Measurements from ENCODE around the gene SIPA1L3. TPM values are rescaled to one million over a fixed set of nuclear protein-coding genes. Genes with fewer than 3 reads are reported as not detected.
A peak's percentile ranks its signal among the peaks of the same experiment; 100 is the strongest.

Gene SIPA1L3
- total RNA-seq, 4 donors from 2014 or later, result 4.1 to 18.7 (median 6.1) TPM

- Histone ChIP-seq H3K27me3 (no peaks in the 10 kb centered on the region), H3K36me3 (peaks cover 0 to 11% of the 10 kb centered on the region in 2 donors), H3K27ac (no peak overlapping the region), H3K9me3 (no peaks in the 10 kb centered on the region), H3K4me1 (peaks cover 0 to under 1% of the 10 kb centered on the region in 2 donors), H3K4me3 (no peak overlapping the region)
- peak; percentile 39 to 81 for ATAC-seq
- intact Hi-C loops (cut with DNase I; ENCODE audit: low total_unique reads), result no loop called here
- in situ Hi-C loops (cut with MboI; ENCODE audit: low sequenced_read_pairs in 4 of 4), result loop anchor here in 2 of 4 donors (10.0 kb wide), 2 partner anchors 191 to 201 kb away; partner anchors contain the start of genes SIPA1L3 (in 1 of the 2) and WDR87 (in 1 of the 2)
- TF ChIP-seq POLR2A (IDR thresholded peaks at IDR 0.05), result no peak
- TF ChIP-seq CTCF (IDR thresholded peaks at IDR 0.05 in 4 of 5, conservative IDR thresholded peaks at IDR 0.05 in 1 of 5), result peak; percentile 38 to 68 (median 61)
- peak; percentile 21 to 43 for DNase-seq
Measured at GRCh38 chr19:38095411-38096308, 188.7 kb downstream of the SIPA1L3 start.

GRCh38 chr19:38099966-38100365 lies 193.0 kb downstream of the SIPA1L3 start:
- Histone ChIP-seq H3K36me3 (peaks cover 0 to 22% of the 10 kb centered on the region in 2 donors), H3K27ac (no peak overlapping the region), H3K9me3 (no peaks in the 10 kb centered on the region), H3K4me1 (no peaks in the 10 kb centered on the region), H3K4me3 (no peak overlapping the region), H3K27me3 (no peaks in the 10 kb centered on the region)
- no peak for TF ChIP-seq CTCF (IDR thresholded peaks at IDR 0.05 in 4 of 5, conservative IDR thresholded peaks at IDR 0.05 in 1 of 5)
- no peak for TF ChIP-seq POLR2A (IDR thresholded peaks at IDR 0.05)
- intact Hi-C loops (cut with DNase I; ENCODE audit: low total_unique reads) (no loop called here), in situ Hi-C loops (cut with MboI; ENCODE audit: low sequenced_read_pairs in 4 of 4) (loop anchor here in 2 of 4 donors (10.0 kb wide), 2 partner anchors 195 to 205 kb away; partner anchors contain the start of genes SIPA1L3 (in 1 of the 2) and WDR87 (in 1 of the 2))
- ATAC-seq, result no peak
- no peak for DNase-seq

GRCh38 chr19:38100589-38100988 lies 193.6 kb downstream of the SIPA1L3 start:
- in situ Hi-C loops (cut with MboI; ENCODE audit: low sequenced_read_pairs in 4 of 4), result no loop called here
- no peak for TF ChIP-seq POLR2A (IDR thresholded peaks at IDR 0.05)
- no peak for TF ChIP-seq CTCF (IDR thresholded peaks at IDR 0.05 in 4 of 5, conservative IDR thresholded peaks at IDR 0.05 in 1 of 5)
- H3K36me3 ChIP-seq, result peaks cover 0 to 22% of the 10 kb centered on the region in 2 donors

GRCh38 chr19:38101723-38102122 lies 194.7 kb downstream of the SIPA1L3 start:
- H3K27me3 ChIP-seq, result no peaks in the 10 kb centered on the region
- in situ Hi-C loops (cut with MboI; ENCODE audit: low sequenced_read_pairs in 4 of 4), result no loop called here
- no peak overlapping the region for H3K4me3 ChIP-seq
- DNase-seq (no peak), ATAC-seq (no peak)
- H3K27ac ChIP-seq, result no peak overlapping the region
- intact Hi-C loops (cut with DNase I; ENCODE audit: low total_unique reads), result no loop called here
- TF ChIP-seq POLR2A (IDR thresholded peaks at IDR 0.05), result no peak
- TF ChIP-seq CTCF (IDR thresholded peaks at IDR 0.05 in 4 of 5, conservative IDR thresholded peaks at IDR 0.05 in 1 of 5), result no peak
- peaks cover 0 to 22% of the 10 kb centered on the region in 2 donors for H3K36me3 ChIP-seq
- H3K4me1 ChIP-seq, result no peaks in the 10 kb centered on the region
- no peaks in the 10 kb centered on the region for H3K9me3 ChIP-seq

More at GRCh38 chr19:38100589-38100988, 193.6 kb downstream of the SIPA1L3 start:
- no peak for ATAC-seq
- no peaks in the 10 kb centered on the region for H3K4me1 ChIP-seq
- H3K27me3 ChIP-seq, result no peaks in the 10 kb centered on the region
- no peak for DNase-seq
- H3K9me3 ChIP-seq, result no peaks in the 10 kb centered on the region
- intact Hi-C loops (cut with DNase I; ENCODE audit: low total_unique reads), result no loop called here
- H3K27ac ChIP-seq, result no peak overlapping the region
- H3K4me3 ChIP-seq, result no peak overlapping the region
